Right lobe of liver (tissue), 6 donors: Measurements from ENCODE around the gene KREMEN1. TPM values are rescaled to one million over a fixed set of nuclear protein-coding genes. Genes with fewer than 3 reads are reported as not detected.

Source experiments
- ATAC-seq, 4 donors: fragments of 200-7000 bp; cut with Tn5 transposase; one replicate each; pipeline ENCODE4 v1.9.1; 2020; ENCODE audit warnings: mild to moderate bottlenecking in 4 of 4, moderate library complexity in 4 of 4
- DNase-seq, 3 donors: peaks; one replicate each; pipeline ENCODE4 v3.0.0-alpha.2; 2020
- H3K27ac ChIP-seq, 3 donors: fragments of 200-600 bp; one replicate each; pipeline ENCODE4 v1.8.0; 2022
- H3K27me3 ChIP-seq, 2 donors: fragments of 200-600 bp; one replicate each; pipeline ENCODE4 v1.8.0; 2022
- H3K36me3 ChIP-seq, 4 donors: fragments of 200-600 bp; sonication (generic) in 1 of 4; one replicate each; pipeline versions ENCODE4 v1.5.1 to v1.8.0; 2017 to 2022; ENCODE audit warnings: control low read depth in 1 of 4
- H3K4me1 ChIP-seq, 4 donors: fragments of 200-600 bp; sonication (generic) in 1 of 4; one replicate each; pipeline versions ENCODE4 v1.5.1 to v1.8.0; 2017 to 2022; ENCODE audit warnings: control low read depth in 1 of 4
- H3K4me3 ChIP-seq, 3 donors: fragments of 200-600 bp; one replicate each; pipeline ENCODE4 v1.8.0; 2022
- H3K9me3 ChIP-seq, 4 donors: fragments of 200-600 bp; sonication (generic) in 1 of 4; one replicate each; pipeline versions ENCODE4 v1.5.1 to v1.8.0; 2017 to 2022; ENCODE audit warnings: control low read depth in 1 of 4
- POLR2A ChIP-seq: fragments of 450-650 bp; IDR thresholded peaks from one replicate; pipeline ENCODE4 v1.6.1; 2017; ENCODE audit warnings: antibody characterized with exemption, mild to moderate bottlenecking
- WGBS: methylation state at CpG from one replicate; pipeline ENCODE4 v1.1.6; 2018; ENCODE audit warnings: low coverage, low lambda C conversion rate; ENCODE audit not compliant: insufficient coverage; ENCODE audit errors: missing lambda C conversion rate; 5-methylcytosine and 5-hydroxymethylcytosine counted together
- intact Hi-C, 2 donors: fragments of 100-400 bp; cut with DNase I; formaldehyde crosslinking; loops; one replicate each; pipeline versions ENCODE4 v1.11.2 to v1.14.1; 2022
- total RNA-seq, 6 experiments: library from RNA; depleted of rRNA in 2 of 6; stranded (reverse); fragments of >200 nt in 2 of 6; fragmentation: NEBNext Ultra II Directional in 3 of 6; extraction: Animal tissue kit (Norgen Biotek cat#: 25700) in 3 of 6; gene quantifications; one replicate each; pipeline versions ENCODE4 v1.1.0 to v1.2.4, GENCODE V29; 2016 to 2023
- TF ChIP-seq, protein P1 (sequence below), 4 donors: fragments of 200-600 bp in 3 of 4; fragments of 450-650 bp in 1 of 4; IDR thresholded peaks; one replicate each; pipeline versions ENCODE4 v1.5.1 to v1.8.0; 2016 to 2022; ENCODE audit warnings: antibody characterized with exemption in 4 of 4, mild to moderate bottlenecking in 2 of 4
- donor health status: DM: no; HTN: yes; CAD: no.
- donor health status: DM: no; HTN: no; CAD: no.
- donor health status: DM: no; HTN: no; CAD: no.
- donor health status: DM: no; HTN: yes; CAD: no.
- donor health status: DM: no; HTN: yes; CAD: no.

KREMEN1 gene
- total RNA-seq, 6 experiments from 2014 or later = 1.7 to 6.7 (median 3.0) TPM

DNA sequence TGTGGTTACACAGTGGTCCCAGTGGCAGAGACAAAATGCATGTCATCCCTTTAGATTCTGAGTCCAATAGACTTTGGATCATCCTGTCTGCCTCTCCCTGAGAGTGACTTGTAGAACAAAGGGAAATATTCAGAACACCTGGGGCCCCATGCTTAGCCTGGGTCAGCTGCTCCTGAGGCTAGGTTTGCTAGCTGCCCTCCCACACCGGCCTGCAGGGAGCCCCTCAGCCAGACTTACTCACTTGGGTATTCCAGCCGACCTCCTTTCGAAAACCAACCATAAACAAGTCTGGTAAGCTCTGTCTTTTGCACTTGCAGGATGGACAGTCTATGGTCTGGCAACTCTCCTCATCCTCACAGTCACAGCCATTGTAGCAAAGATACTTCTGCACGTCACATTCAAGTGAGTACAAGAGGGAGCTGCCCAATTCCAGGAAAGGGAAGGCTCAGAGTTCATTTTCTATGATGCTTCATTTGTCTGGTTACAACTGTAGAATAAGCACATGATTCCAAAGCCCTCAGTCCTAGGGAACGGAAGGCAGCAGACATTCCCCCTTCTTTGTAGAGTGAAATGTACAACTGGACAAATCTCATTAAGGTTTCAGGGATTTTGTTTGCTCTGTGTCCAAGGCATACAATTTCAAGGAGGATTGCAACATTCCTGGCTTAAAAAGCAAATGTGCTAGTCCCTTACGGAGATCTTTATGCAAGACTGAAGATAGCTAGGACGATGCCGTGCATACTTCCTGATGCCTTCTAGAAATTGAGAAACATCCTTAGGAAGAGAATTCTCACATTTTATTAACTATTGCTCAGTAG, 67.3 kb downstream of the KREMEN1 start:
- peak in 3 of 4 donors; percentile 43 to 56 (median 52) for ATAC-seq
- DNase-seq = no peak
- no peak overlapping the region for H3K27ac ChIP-seq
- H3K4me1 ChIP-seq = peaks cover 0 to 10% (median 0%) of the 10 kb centered on the region in 4 donors
- no peaks in the 10 kb centered on the region for H3K27me3 ChIP-seq
- H3K36me3 ChIP-seq = no peaks in the 10 kb centered on the region
- WGBS = 59% methylated on average over 7 of the region's 8 CpGs
- H3K9me3 ChIP-seq = no peaks in the 10 kb centered on the region
- intact Hi-C loops = no loop called here
- TF ChIP-seq, protein P1, sequence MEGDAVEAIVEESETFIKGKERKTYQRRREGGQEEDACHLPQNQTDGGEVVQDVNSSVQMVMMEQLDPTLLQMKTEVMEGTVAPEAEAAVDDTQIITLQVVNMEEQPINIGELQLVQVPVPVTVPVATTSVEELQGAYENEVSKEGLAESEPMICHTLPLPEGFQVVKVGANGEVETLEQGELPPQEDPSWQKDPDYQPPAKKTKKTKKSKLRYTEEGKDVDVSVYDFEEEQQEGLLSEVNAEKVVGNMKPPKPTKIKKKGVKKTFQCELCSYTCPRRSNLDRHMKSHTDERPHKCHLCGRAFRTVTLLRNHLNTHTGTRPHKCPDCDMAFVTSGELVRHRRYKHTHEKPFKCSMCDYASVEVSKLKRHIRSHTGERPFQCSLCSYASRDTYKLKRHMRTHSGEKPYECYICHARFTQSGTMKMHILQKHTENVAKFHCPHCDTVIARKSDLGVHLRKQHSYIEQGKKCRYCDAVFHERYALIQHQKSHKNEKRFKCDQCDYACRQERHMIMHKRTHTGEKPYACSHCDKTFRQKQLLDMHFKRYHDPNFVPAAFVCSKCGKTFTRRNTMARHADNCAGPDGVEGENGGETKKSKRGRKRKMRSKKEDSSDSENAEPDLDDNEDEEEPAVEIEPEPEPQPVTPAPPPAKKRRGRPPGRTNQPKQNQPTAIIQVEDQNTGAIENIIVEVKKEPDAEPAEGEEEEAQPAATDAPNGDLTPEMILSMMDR (IDR thresholded peaks at IDR 0.05) = no peak
- TF ChIP-seq POLR2A = no peak
- no peak overlapping the region for H3K4me3 ChIP-seq

DNA sequence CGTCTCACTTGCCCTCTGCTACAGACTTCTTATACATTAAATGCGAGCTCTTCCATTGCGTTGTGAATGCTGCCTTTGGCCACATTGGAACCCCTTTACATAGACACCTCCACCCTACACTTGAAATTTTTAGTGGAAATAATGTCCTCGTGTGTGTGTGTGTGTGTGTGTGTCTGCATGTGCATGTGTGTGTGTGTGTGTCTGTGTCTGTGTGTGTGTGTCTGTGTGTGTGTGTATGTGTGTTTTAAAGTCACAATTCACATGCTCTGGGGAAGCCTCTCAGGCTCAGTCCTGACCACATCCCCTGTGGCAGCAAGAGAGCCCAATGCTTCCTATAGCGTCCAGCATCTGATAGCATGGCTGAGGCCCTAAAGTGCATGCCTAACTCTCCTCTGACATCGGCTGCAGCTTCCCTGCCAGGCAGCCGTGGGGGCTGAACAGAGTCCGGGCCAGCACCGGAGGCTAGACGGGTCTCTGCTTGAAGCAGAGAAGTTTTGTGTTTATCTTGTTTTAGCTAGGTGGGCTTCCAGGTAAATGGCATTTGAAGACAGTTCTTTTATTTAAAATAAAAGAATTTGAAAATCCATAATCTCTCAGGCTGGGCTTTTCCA, 68.3 kb downstream of the KREMEN1 start:
- no peaks in the 10 kb centered on the region for H3K27me3 ChIP-seq
- DNase-seq (no peak), ATAC-seq (no peak)
- intact Hi-C loops = no loop called here
- no peak overlapping the region for H3K4me3 ChIP-seq
- no peak overlapping the region for H3K27ac ChIP-seq
- 80% methylated on average over 9 of the region's 10 CpGs for WGBS
- H3K9me3 ChIP-seq = no peaks in the 10 kb centered on the region
- peaks cover 0 to 10% (median 0%) of the 10 kb centered on the region in 4 donors for H3K4me1 ChIP-seq
- H3K36me3 ChIP-seq = no peaks in the 10 kb centered on the region
- TF ChIP-seq POLR2A = no peak
- TF ChIP-seq, protein P1 (IDR thresholded peaks at IDR 0.05) = no peak

DNA sequence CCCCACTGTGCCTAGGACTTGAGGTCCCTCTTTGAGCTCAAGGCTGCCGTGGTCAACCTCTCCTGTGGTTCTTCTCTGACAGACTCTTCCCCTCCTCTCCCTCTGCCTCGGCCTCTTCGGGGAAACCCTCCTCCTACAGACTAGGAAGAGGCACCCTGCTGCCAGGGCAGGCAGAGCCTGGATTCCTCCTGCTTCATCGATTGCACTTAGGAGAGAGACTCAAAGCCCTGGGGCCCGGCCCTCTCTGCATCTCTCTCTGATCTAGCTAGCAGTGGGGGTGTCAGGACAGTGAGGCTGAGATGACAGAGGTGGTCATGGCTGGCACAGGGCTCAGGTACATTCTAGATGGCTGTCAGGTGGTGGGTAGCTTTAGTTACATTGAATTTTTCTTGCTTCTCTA, 69.3 kb downstream of the KREMEN1 start:
- DNase-seq (no peak), ATAC-seq (no peak)
- Histone ChIP-seq H3K27me3 (no peaks in the 10 kb centered on the region), H3K36me3 (no peaks in the 10 kb centered on the region), H3K4me1 (peaks cover 0 to 10% (median 0%) of the 10 kb centered on the region in 4 donors), H3K27ac (no peak overlapping the region), H3K4me3 (no peak overlapping the region), H3K9me3 (no peaks in the 10 kb centered on the region)
- TF ChIP-seq POLR2A = no peak
- TF ChIP-seq, protein P1 (IDR thresholded peaks at IDR 0.05) = no peak
- intact Hi-C loops = no loop called here
- WGBS = 78% methylated on average over 3 of the region's 5 CpGs

- Histone ChIP-seq H3K4me1 (peaks cover 0 to 10% (median 0%) of the 10 kb centered on the region in 4 donors), H3K9me3 (no peaks in the 10 kb centered on the region), H3K27me3 (no peaks in the 10 kb centered on the region), H3K27ac (no peak overlapping the region), H3K36me3 (no peaks in the 10 kb centered on the region), H3K4me3 (no peak overlapping the region)
- TF ChIP-seq, protein P1 (IDR thresholded peaks at IDR 0.05) = no peak
- no peak for TF ChIP-seq POLR2A
- intact Hi-C loops = no loop called here
- ATAC-seq = no peak
- DNase-seq = no peak
- 80% methylated on average over 2 of the region's 16 CpGs for WGBS
Observed at GRCh38 chr22:29143941-29144785, 71.3 kb downstream of the KREMEN1 start.
